Common myeloid progenitor, CD34-positive (primary cell): ENCODE results near the gene LYST.

Experiments
- CTCF ChIA-PET: fragments of 350-600 bp; sonication (Branson Sonifier 250); formaldehyde crosslinking; loops from one replicate; lab custom pipeline; 2021; ENCODE audit warnings: antibody characterized with exemption; lab: Charles Lee
- POLR2A ChIA-PET: fragments of 350-600 bp; sonication (Branson Sonifier 250); formaldehyde crosslinking; loops from one replicate; lab custom pipeline; 2021; ENCODE audit warnings: antibody characterized with exemption; lab: Charles Lee
- DNase-seq, 3 donors: peaks; one replicate each; pipeline versions ENCODE4 v3.0.0 to v3.0.0-alpha.2; 2013
- H3K27ac ChIP-seq, 2 experiments: 1 replicate in 1 of 2; 2 replicates in 1 of 2; pipeline ENCODE4 v1.7.0; 2013; ENCODE audit warnings: inconsistent platforms in 2 of 2, low read length in 2 of 2, mild to moderate bottlenecking in 2 of 2, low read depth in 1 of 2, moderate library complexity in 1 of 2; ENCODE audit not compliant: severe bottlenecking in 2 of 2, insufficient read depth in 1 of 2, poor library complexity in 1 of 2
- H3K27me3 ChIP-seq, 5 experiments: replicated peaks in 2 of 5; 1 replicate in 3 of 5; 2 replicates in 2 of 5; pipeline versions ENCODE4 v1.6.1 to v1.7.0; 2013; ENCODE audit warnings: low read length in 4 of 5, mild to moderate bottlenecking in 2 of 5, moderate library complexity in 2 of 5, inconsistent platforms in 1 of 5; ENCODE audit not compliant: insufficient read depth in 5 of 5, control insufficient read depth in 4 of 5
- H3K36me3 ChIP-seq, 4 experiments: 1 replicate in 2 of 4; 2 replicates in 2 of 4; pipeline versions ENCODE4 v1.6.1 to v1.7.0; 2013; ENCODE audit warnings: low read length in 3 of 4, control low read depth in 1 of 4, mild to moderate bottlenecking in 1 of 4; ENCODE audit not compliant: control insufficient read depth in 4 of 4, insufficient read depth in 4 of 4
- H3K4me1 ChIP-seq, 4 experiments: 1 replicate in 3 of 4; 2 replicates in 1 of 4; pipeline versions ENCODE4 v1.6.1 to v1.7.1; 2013; ENCODE audit warnings: low read length in 3 of 4, mild to moderate bottlenecking in 3 of 4, control low read depth in 1 of 4, inconsistent platforms in 1 of 4, moderate library complexity in 1 of 4; ENCODE audit not compliant: control insufficient read depth in 4 of 4, insufficient read depth in 4 of 4; ENCODE audit errors: control extremely low read depth in 1 of 4
- H3K4me3 ChIP-seq, 7 experiments: 1 replicate in 4 of 7; 2 replicates in 3 of 7; pipeline versions ENCODE4 v1.5.1 to v1.7.0; 2013; ENCODE audit warnings: mild to moderate bottlenecking in 7 of 7, low read length in 6 of 7, moderate library complexity in 6 of 7, inconsistent platforms in 2 of 7, low read depth in 2 of 7, control low read depth in 1 of 7; ENCODE audit not compliant: insufficient read depth in 4 of 7, control insufficient read depth in 1 of 7; ENCODE audit errors: extremely low read depth in 1 of 7
- H3K9me3 ChIP-seq, 5 experiments: 1 replicate in 4 of 5; 2 replicates in 1 of 5; pipeline versions ENCODE4 v1.6.1 to v1.7.1; 2013; ENCODE audit warnings: low read length in 4 of 5, mild to moderate bottlenecking in 2 of 5, inconsistent platforms in 1 of 5, low read depth in 1 of 5, moderate library complexity in 1 of 5; ENCODE audit not compliant: control insufficient read depth in 4 of 5, insufficient read depth in 2 of 5; ENCODE audit errors: control extremely low read depth in 1 of 5
- WGBS: methylation state at CpG from one replicate; pipeline ENCODE4 v1.1.5; 2013; ENCODE audit not compliant: insufficient coverage; 5-methylcytosine and 5-hydroxymethylcytosine counted together

The LYST gene

GRCh38 chr1:235841938-235842545, 24.7 kb downstream of the LYST start:
- CTCF ChIA-PET = interaction anchor here (0.9 to 2.5 kb wide), 8 partner anchors 9 to 326 kb away, joined by 3 to 10 read pairs (median 4); no protein-coding TSS in a partner anchor
- Histone ChIP-seq H3K9me3 (peaks cover 0 to 1% (median 0%) of the 10 kb centered on the region in 5 experiments), H3K36me3 (no peaks in the 10 kb centered on the region), H3K4me3 (no peak overlapping the region), H3K27ac (no peak overlapping the region), H3K4me1 (peaks cover 0 to 17% (median 3%) of the 10 kb centered on the region in 4 experiments), H3K27me3 (no peaks in the 10 kb centered on the region)
- DNase-seq = no peak
- POLR2A ChIA-PET = interaction anchor here (0.5 kb wide), 1 partner anchor 145 kb away, joined by 3 read pairs; no protein-coding TSS in a partner anchor
- WGBS = 100% methylated on average over 1 of the region's 1 CpG

- Histone ChIP-seq H3K9me3 (no peaks in the 10 kb centered on the region), H3K27ac (no peak overlapping the region), H3K4me1 (peaks cover 0 to 8% (median 3%) of the 10 kb centered on the region in 4 experiments), H3K27me3 (no peaks in the 10 kb centered on the region), H3K4me3 (no peak overlapping the region), H3K36me3 (no peaks in the 10 kb centered on the region)
- ChIA-PET POLR2A (no interaction called here), CTCF (interaction anchor here (0.9 kb wide), 1 partner anchor 20 kb away, joined by 3 read pairs; no protein-coding TSS in a partner anchor)
- no CpG with 5 or more reads among the region's 1 CpG for WGBS
- no peak for DNase-seq
Measured at GRCh38 chr1:235838021-235838420, 28.7 kb downstream of the LYST start.

- no peaks in the 10 kb centered on the region for H3K27me3 ChIP-seq
- no peak overlapping the region for H3K27ac ChIP-seq
- 100% methylated on average over 4 of the region's 4 CpGs for WGBS
- H3K4me3 ChIP-seq = no peak overlapping the region
- H3K36me3 ChIP-seq = peaks cover 2 to 4% (median 2%) of the 10 kb centered on the region in 4 experiments
- H3K4me1 ChIP-seq = peaks cover 0 to 8% (median 0%) of the 10 kb centered on the region in 4 experiments
- CTCF ChIA-PET = no interaction called here
- POLR2A ChIA-PET = no interaction called here
- H3K9me3 ChIP-seq = no peaks in the 10 kb centered on the region
- DNase-seq = no peak
Measured at GRCh38 chr1:235835226-235835625, 31.5 kb downstream of the LYST start.

- 98% methylated on average over 6 of the region's 6 CpGs for WGBS
- POLR2A ChIA-PET = no interaction called here
- H3K9me3 ChIP-seq = no peaks in the 10 kb centered on the region
Measured at GRCh38 chr1:235834620-235835019, 32.1 kb downstream of the LYST start.

GRCh38 chr1:235832011-235832410, 34.7 kb downstream of the LYST start:
- POLR2A ChIA-PET = no interaction called here

More at GRCh38 chr1:235834620-235835019, 32.1 kb downstream of the LYST start:
- Histone ChIP-seq H3K27ac (no peak overlapping the region), H3K4me1 (peaks cover 0 to 8% (median 0%) of the 10 kb centered on the region in 4 experiments), H3K4me3 (no peak overlapping the region), H3K36me3 (peaks cover 2 to 7% (median 5%) of the 10 kb centered on the region in 4 experiments), H3K27me3 (no peaks in the 10 kb centered on the region)
- CTCF ChIA-PET = interaction anchor here (2.9 kb wide), 1 partner anchor 8 kb away, joined by 10 read pairs; no protein-coding TSS in a partner anchor
- no peak for DNase-seq

GRCh38 chr1:235831148-235831547, 35.6 kb downstream of the LYST start:
- peak in 2 of 3 donors; percentile 32 to 33 for DNase-seq
- H3K4me3 ChIP-seq = no peak overlapping the region
- no peaks in the 10 kb centered on the region for H3K9me3 ChIP-seq
- no peaks in the 10 kb centered on the region for H3K27me3 ChIP-seq
- POLR2A ChIA-PET = interaction anchor here (0.7 kb wide), 1 partner anchor 153 kb away, joined by 3 read pairs; no protein-coding TSS in a partner anchor
- peaks cover 5 to 9% (median 7%) of the 10 kb centered on the region in 4 experiments for H3K36me3 ChIP-seq
- WGBS = 81% methylated on average over 2 of the region's 5 CpGs
- no peaks in the 10 kb centered on the region for H3K4me1 ChIP-seq
- H3K27ac ChIP-seq = peak overlapping the region in 1 of 2 experiments; percentile 22
- CTCF ChIA-PET = interaction anchor here (1.1 to 2.2 kb wide), 4 partner anchors 10 to 141 kb away, joined by 3 to 6 read pairs (median 3); no protein-coding TSS in a partner anchor

More at GRCh38 chr1:235832011-235832410, 34.7 kb downstream of the LYST start:
- no peak for DNase-seq
- H3K9me3 ChIP-seq = no peaks in the 10 kb centered on the region
- WGBS = no CpG with 5 or more reads among the region's 2 CpGs
- peaks cover 5 to 9% (median 7%) of the 10 kb centered on the region in 4 experiments for H3K36me3 ChIP-seq
- H3K4me3 ChIP-seq = no peak overlapping the region
- CTCF ChIA-PET = interaction anchor here (2.9 kb wide), 1 partner anchor 11 kb away, joined by 10 read pairs; no protein-coding TSS in a partner anchor
- no peak overlapping the region for H3K27ac ChIP-seq
- no peaks in the 10 kb centered on the region for H3K4me1 ChIP-seq
- no peaks in the 10 kb centered on the region for H3K27me3 ChIP-seq
